Measurements from ENCODE around the gene F7. TPM values are rescaled to one million over a fixed set of nuclear protein-coding genes. Genes with fewer than 3 reads are reported as not detected.
A peak's percentile ranks its signal among the peaks of the same experiment; 100 is the strongest.

The F7 gene
- total RNA-seq, 1 experiment from 2014 or later, result 0.26 TPM

DNA sequence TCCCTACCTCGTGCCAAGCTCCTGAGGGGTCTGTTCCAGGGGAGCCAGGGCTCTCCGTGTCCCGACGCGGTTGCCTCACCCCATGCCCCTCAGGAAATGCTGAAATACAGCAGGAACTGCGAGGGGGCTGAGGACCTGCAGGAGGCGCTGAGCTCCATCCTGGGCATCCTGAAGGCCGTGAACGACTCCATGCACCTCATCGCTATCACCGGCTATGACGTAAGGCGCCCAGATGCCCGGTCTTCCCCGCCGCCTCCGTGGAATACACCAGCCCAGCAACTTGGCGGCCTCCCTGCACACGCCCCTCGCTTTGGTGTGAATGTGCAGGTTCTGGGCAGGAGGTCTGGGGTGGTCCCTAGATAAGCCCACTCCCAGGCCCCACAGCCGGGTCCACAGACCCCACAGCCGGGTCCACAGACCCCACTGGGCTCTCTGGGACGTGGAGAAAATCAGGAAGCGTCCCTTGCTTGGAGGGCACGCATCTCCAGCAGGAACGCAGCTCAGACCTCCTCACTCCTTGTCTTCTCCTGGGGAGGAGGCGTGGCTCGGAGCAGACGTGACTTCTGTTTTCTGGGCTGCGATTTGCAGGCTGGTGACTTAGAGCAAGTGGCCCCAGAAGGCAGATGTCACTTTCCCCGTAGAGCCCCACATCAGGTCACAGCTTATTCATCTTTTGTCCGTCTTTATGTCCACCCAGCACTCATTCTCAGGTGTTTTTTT, 19.4 kb upstream of the F7 start:
- Mint-ChIP-seq H3K9me3 (no peaks in the 10 kb centered on the region), H3K4me1 (peaks cover 14% of the 10 kb centered on the region), H3K27ac (no peak overlapping the region), H3K27me3 (ENCODE audit: low read depth) (no peaks in the 10 kb centered on the region), H3K36me3 (peaks cover 6% of the 10 kb centered on the region), H3K4me3 (no peak overlapping the region)
- POLR2A ChIA-PET, result no interaction called here
- CTCF ChIA-PET, result interaction anchor here (0.6 to 2.9 kb wide), 26 partner anchors 8 to 330 kb away, joined by 3 to 17 read pairs (median 4); partner anchors contain the start of gene F10
- ATAC-seq (peak; percentile 43), DNase-seq (ENCODE audit: low spot score) (peak; percentile 68)
- TF ChIP-seq SMAD3 (CRISPR knock-in tag; IDR thresholded peaks at IDR 0.05; ENCODE audit: borderline replicate concordance) (no peak), FOXP1 (CRISPR knock-in tag; IDR thresholded peaks at IDR 0.05; ENCODE audit: borderline replicate concordance) (no peak), TP53 (CRISPR knock-in tag; IDR thresholded peaks at IDR 0.05) (no peak), NR3C1 (CRISPR knock-in tag; conservative IDR thresholded peaks at IDR 0.05; ENCODE audit: low read depth) (no peak), TCF7 (CRISPR knock-in tag; IDR thresholded peaks at IDR 0.05; ENCODE audit: low read depth) (no peak), CREM (CRISPR knock-in tag; IDR thresholded peaks at IDR 0.05) (no peak), PRRX2 (CRISPR knock-in tag; IDR thresholded peaks at IDR 0.05) (no peak), CBFB (CRISPR knock-in tag; IDR thresholded peaks at IDR 0.05; ENCODE audit: low read depth) (no peak), TEAD1 (CRISPR knock-in tag; IDR thresholded peaks at IDR 0.05) (no peak), MXD4 (CRISPR knock-in tag; IDR thresholded peaks at IDR 0.05; ENCODE audit: borderline replicate concordance) (no peak), NFATC4 (CRISPR knock-in tag; IDR thresholded peaks at IDR 0.05) (no peak)
- TF ChIP-seq, protein P1, sequence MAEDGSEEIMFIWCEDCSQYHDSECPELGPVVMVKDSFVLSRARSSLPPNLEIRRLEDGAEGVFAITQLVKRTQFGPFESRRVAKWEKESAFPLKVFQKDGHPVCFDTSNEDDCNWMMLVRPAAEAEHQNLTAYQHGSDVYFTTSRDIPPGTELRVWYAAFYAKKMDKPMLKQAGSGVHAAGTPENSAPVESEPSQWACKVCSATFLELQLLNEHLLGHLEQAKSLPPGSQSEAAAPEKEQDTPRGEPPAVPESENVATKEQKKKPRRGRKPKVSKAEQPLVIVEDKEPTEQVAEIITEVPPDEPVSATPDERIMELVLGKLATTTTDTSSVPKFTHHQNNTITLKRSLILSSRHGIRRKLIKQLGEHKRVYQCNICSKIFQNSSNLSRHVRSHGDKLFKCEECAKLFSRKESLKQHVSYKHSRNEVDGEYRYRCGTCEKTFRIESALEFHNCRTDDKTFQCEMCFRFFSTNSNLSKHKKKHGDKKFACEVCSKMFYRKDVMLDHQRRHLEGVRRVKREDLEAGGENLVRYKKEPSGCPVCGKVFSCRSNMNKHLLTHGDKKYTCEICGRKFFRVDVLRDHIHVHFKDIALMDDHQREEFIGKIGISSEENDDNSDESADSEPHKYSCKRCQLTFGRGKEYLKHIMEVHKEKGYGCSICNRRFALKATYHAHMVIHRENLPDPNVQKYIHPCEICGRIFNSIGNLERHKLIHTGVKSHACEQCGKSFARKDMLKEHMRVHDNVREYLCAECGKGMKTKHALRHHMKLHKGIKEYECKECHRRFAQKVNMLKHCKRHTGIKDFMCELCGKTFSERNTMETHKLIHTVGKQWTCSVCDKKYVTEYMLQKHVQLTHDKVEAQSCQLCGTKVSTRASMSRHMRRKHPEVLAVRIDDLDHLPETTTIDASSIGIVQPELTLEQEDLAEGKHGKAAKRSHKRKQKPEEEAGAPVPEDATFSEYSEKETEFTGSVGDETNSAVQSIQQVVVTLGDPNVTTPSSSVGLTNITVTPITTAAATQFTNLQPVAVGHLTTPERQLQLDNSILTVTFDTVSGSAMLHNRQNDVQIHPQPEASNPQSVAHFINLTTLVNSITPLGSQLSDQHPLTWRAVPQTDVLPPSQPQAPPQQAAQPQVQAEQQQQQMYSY (CRISPR knock-in tag; IDR thresholded peaks at IDR 0.05), result no peak
- TF ChIP-seq, protein P2, sequence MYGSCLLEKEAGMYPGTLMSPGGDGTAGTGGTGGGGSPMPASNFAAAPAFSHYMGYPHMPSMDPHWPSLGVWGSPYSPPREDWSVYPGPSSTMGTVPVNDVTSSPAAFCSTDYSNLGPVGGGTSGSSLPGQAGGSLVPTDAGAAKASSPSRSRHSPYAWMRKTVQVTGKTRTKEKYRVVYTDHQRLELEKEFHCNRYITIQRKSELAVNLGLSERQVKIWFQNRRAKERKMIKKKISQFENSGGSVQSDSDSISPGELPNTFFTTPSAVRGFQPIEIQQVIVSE (CRISPR knock-in tag; IDR thresholded peaks at IDR 0.05; ENCODE audit: borderline replicate concordance), result no peak
- TF ChIP-seq, protein P3, sequence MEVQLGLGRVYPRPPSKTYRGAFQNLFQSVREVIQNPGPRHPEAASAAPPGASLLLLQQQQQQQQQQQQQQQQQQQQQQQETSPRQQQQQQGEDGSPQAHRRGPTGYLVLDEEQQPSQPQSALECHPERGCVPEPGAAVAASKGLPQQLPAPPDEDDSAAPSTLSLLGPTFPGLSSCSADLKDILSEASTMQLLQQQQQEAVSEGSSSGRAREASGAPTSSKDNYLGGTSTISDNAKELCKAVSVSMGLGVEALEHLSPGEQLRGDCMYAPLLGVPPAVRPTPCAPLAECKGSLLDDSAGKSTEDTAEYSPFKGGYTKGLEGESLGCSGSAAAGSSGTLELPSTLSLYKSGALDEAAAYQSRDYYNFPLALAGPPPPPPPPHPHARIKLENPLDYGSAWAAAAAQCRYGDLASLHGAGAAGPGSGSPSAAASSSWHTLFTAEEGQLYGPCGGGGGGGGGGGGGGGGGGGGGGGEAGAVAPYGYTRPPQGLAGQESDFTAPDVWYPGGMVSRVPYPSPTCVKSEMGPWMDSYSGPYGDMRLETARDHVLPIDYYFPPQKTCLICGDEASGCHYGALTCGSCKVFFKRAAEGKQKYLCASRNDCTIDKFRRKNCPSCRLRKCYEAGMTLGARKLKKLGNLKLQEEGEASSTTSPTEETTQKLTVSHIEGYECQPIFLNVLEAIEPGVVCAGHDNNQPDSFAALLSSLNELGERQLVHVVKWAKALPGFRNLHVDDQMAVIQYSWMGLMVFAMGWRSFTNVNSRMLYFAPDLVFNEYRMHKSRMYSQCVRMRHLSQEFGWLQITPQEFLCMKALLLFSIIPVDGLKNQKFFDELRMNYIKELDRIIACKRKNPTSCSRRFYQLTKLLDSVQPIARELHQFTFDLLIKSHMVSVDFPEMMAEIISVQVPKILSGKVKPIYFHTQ (CRISPR knock-in tag; IDR thresholded peaks at IDR 0.05), result no peak

DNA sequence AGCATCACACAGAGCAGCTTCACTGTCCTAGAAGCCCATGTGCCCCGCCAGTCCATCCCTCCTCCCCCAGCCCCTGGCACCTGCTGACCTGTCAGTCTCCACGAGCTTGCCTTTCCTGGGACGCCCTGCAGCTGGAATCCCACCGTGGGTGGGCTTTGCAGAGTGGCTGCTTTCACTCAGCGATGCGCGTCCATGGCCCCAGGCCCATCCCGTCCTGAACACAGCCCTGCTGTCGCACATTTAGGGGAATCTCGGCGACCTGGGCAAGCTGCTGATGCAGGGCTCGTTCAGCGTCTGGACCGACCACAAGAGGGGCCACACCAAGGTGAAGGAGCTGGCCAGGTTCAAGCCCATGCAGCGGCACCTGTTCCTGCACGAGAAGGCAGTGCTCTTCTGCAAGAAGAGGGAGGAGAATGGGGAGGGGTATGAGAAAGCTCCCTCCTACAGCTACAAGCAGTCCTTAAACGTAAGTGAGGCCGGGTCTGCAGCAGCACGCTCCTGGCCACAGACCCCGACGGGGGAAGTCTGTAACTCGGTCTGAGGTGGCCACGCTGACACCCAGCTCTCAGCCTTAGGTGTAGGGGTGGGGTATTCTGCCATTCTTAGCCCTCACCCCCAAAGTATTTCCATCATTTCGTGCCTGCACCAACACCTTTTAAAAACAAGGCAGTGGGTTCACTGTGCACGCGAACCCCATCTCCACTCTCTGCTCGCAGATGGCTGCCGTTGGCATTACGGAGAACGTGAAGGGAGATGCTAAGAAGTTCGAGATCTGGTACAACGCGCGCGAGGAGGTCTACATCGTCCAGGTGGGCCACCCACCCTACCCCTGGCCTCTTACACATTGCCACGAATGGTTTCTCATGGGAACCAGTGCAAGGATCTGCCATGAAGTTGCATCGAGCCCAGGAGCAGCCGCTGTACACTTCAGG, 18.3 kb upstream of the F7 start:
- CTCF ChIA-PET, result interaction anchor here (1.5 to 2.9 kb wide), 6 partner anchors 9 to 154 kb away, joined by 4 to 16 read pairs (median 9); partner anchors contain the start of gene F10

More for the DNA sequence above, 18.3 kb upstream of the F7 start:
- Mint-ChIP-seq H3K4me1 (peaks cover 14% of the 10 kb centered on the region), H3K27me3 (ENCODE audit: low read depth) (no peaks in the 10 kb centered on the region), H3K4me3 (no peak overlapping the region), H3K36me3 (peaks cover 6% of the 10 kb centered on the region), H3K9me3 (no peaks in the 10 kb centered on the region), H3K27ac (0 out of 2 replicates have a peak overlapping the region, but pooled peaks have one; percentile 45)
- no peak for DNase-seq (ENCODE audit: low spot score)
- no peak for ATAC-seq
- POLR2A ChIA-PET, result no interaction called here
- TF ChIP-seq FOXP1 (CRISPR knock-in tag; IDR thresholded peaks at IDR 0.05; ENCODE audit: borderline replicate concordance), result no peak
- TF ChIP-seq ZNF121 (CRISPR knock-in tag; IDR thresholded peaks at IDR 0.05), result no peak
- TF ChIP-seq, protein P4, sequence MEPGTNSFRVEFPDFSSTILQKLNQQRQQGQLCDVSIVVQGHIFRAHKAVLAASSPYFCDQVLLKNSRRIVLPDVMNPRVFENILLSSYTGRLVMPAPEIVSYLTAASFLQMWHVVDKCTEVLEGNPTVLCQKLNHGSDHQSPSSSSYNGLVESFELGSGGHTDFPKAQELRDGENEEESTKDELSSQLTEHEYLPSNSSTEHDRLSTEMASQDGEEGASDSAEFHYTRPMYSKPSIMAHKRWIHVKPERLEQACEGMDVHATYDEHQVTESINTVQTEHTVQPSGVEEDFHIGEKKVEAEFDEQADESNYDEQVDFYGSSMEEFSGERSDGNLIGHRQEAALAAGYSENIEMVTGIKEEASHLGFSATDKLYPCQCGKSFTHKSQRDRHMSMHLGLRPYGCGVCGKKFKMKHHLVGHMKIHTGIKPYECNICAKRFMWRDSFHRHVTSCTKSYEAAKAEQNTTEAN (CRISPR knock-in tag; IDR thresholded peaks at IDR 0.05), result no peak
- TF ChIP-seq, protein P2 (CRISPR knock-in tag; IDR thresholded peaks at IDR 0.05; ENCODE audit: borderline replicate concordance), result no peak
- TF ChIP-seq, protein P5, sequence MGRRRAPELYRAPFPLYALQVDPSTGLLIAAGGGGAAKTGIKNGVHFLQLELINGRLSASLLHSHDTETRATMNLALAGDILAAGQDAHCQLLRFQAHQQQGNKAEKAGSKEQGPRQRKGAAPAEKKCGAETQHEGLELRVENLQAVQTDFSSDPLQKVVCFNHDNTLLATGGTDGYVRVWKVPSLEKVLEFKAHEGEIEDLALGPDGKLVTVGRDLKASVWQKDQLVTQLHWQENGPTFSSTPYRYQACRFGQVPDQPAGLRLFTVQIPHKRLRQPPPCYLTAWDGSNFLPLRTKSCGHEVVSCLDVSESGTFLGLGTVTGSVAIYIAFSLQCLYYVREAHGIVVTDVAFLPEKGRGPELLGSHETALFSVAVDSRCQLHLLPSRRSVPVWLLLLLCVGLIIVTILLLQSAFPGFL (CRISPR knock-in tag; IDR thresholded peaks at IDR 0.05; ENCODE audit: borderline replicate concordance), result no peak

Data from WTC11 (cell line).